Measurements from ENCODE around the gene PTPRK.

GRCh38 chr6:128417698-128418097 lies 102.7 kb downstream of the PTPRK start:
- TF ChIP-seq PRDM10 (IDR thresholded peaks at IDR 0.05; ENCODE audit: partially characterized antibody) (no peak), CTCF (IDR thresholded peaks at IDR 0.05 in 2 of 3, conservative IDR thresholded peaks at IDR 0.05 in 1 of 3; ENCODE audit: insufficient read depth in 2 of 3, low read depth in 1 of 3, low read length in 3 of 3) (no peak), NFXL1 (CRISPR knock-in tag; IDR thresholded peaks at IDR 0.05) (no peak)

All from K562 (cell line).